Aorta (tissue), 5 donors: ENCODE data around the gene PKD2L1. TPM values are rescaled to one million over a fixed set of nuclear protein-coding genes. Genes with fewer than 3 reads are reported as not detected.

ENCODE experiments used
- ATAC-seq: fragments of 200-7000 bp; cut with Tn5 transposase; one replicate; pipeline ENCODE4 v1.9.1; 2022; ENCODE audit warnings: moderate library complexity; ENCODE audit not compliant: low FRiP score
- DNase-seq, 2 donors: peaks; one replicate each; pipeline ENCODE4 v3.0.0-alpha.2; 2020
- H3K27ac ChIP-seq, 2 donors: one replicate each; pipeline ENCODE4 v1.5.1; 2013; ENCODE audit warnings: low read length in 2 of 2, mild to moderate bottlenecking in 2 of 2, moderate library complexity in 2 of 2, control low read depth in 1 of 2, inconsistent platforms in 1 of 2, low read depth in 1 of 2
- H3K27me3 ChIP-seq, 2 donors: one replicate each; pipeline ENCODE4 v1.6.1; 2013; ENCODE audit warnings: control low read depth in 1 of 2, low read length in 1 of 2, mild to moderate bottlenecking in 1 of 2, moderate library complexity in 1 of 2; ENCODE audit not compliant: insufficient read depth in 2 of 2, control insufficient read depth in 1 of 2
- H3K36me3 ChIP-seq, 2 donors: one replicate each; pipeline ENCODE4 v1.6.1; 2013; ENCODE audit warnings: control low read depth in 1 of 2, low read length in 1 of 2, mild to moderate bottlenecking in 1 of 2; ENCODE audit not compliant: insufficient read depth in 2 of 2, control insufficient read depth in 1 of 2
- H3K4me1 ChIP-seq, 2 donors: one replicate each; pipeline ENCODE4 v1.6.1; 2013; ENCODE audit warnings: low read length in 2 of 2, control low read depth in 1 of 2, mild to moderate bottlenecking in 1 of 2, moderate library complexity in 1 of 2; ENCODE audit not compliant: insufficient read depth in 2 of 2, control insufficient read depth in 1 of 2
- H3K4me3 ChIP-seq, 2 donors: one replicate each; pipeline ENCODE4 v1.5.1; 2013; ENCODE audit warnings: low read length in 2 of 2, control low read depth in 1 of 2, mild to moderate bottlenecking in 1 of 2
- H3K9me3 ChIP-seq: one replicate; pipeline ENCODE4 v1.6.1; 2013; ENCODE audit warnings: mild to moderate bottlenecking, low read length; ENCODE audit not compliant: control insufficient read depth
- WGBS, 2 donors: extraction: QIAGEN DNeasy Blood & Tissue Kit; methylation state at CpG; one replicate each; pipeline ENCODE4 v1.1.7; 2013; 5-methylcytosine and 5-hydroxymethylcytosine counted together
- intact Hi-C, 2 donors: fragments of 100-400 bp; cut with DNase I; formaldehyde crosslinking; loops; one replicate each; pipeline versions ENCODE4 v1.14.2 to v1.15.0; 2022
- polyA plus RNA-seq, 2 donors: library from polyadenylated mRNA; stranded (reverse); fragments of 200-250 nt; gene quantifications; one replicate each; pipeline ENCODE4 v1.2.3, GENCODE V29; 2013
- total RNA-seq, 2 donors: library from RNA; stranded (reverse); fragmentation: NEBNext Ultra II Directional; extraction: Animal tissue kit (Norgen Biotek cat#: 25700); gene quantifications; one replicate each; pipeline ENCODE4 v1.2.1, GENCODE V29; 2021
- donor health status: healthy with polysubstance abuse.
- donor health status: Bipolar disorder and iron deficiency.
- donor health status: DM: no; HTN: no; CAD: no.
- donor health status: DM: no; HTN: no; CAD: no.
- donor health status: DM: yes; HTN: yes; CAD: no.

PKD2L1 gene
- total and polyA plus RNA-seq, 4 donors, result 0.25 to 1.1 (median 0.79) TPM

DNA sequence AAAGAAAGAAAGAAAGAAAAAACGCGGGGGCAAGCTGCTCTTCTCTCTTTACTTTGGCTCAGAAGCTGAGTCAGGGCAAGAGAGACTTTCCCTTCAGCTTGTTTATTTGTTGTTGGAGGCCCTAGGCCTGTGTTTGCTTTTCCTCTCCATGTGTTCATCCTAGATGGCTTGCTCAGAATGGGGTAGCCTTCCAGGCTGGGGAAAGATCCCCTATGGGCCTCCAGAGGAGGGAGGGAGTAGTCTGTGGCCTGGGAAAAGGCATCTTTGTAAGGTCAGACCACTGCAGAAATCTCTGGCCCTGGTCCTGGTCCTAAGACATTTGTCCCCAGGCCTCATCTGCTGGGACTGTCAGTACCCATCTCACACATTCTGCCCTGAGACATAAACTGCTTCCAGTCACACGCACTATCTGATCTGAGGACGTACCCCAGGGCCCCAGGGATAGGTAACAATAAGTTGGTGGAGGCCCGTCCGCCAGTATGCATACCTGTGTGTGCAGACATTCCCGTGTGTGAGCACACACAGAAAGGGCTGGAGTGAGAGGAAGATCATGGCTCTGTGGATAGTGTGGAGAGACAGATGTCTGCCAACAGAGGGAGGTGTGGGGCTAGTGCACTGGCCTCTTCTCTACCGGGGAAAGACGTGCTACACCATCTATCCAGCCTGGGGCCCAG is 12.1 kb upstream of the PKD2L1 start:
- H3K4me3 ChIP-seq, result no peak overlapping the region
- H3K9me3 ChIP-seq, result no peaks in the 10 kb centered on the region
- WGBS, 2 donors, result 60 to 68% methylated on average over 9 of the region's 9 CpGs
- intact Hi-C loops, result loop anchor here in 1 of 2 donors (1.0 to 10.0 kb wide), 2 partner anchors 91 to 193 kb away; partner anchors contain the start of gene HIF1AN
- ATAC-seq (peak; percentile 23), DNase-seq (peak in 1 of 2 donors; percentile 68)
- H3K36me3 ChIP-seq, result no peaks in the 10 kb centered on the region
- H3K27ac ChIP-seq, result no peak overlapping the region
- no peaks in the 10 kb centered on the region for H3K27me3 ChIP-seq
- no peaks in the 10 kb centered on the region for H3K4me1 ChIP-seq

DNA sequence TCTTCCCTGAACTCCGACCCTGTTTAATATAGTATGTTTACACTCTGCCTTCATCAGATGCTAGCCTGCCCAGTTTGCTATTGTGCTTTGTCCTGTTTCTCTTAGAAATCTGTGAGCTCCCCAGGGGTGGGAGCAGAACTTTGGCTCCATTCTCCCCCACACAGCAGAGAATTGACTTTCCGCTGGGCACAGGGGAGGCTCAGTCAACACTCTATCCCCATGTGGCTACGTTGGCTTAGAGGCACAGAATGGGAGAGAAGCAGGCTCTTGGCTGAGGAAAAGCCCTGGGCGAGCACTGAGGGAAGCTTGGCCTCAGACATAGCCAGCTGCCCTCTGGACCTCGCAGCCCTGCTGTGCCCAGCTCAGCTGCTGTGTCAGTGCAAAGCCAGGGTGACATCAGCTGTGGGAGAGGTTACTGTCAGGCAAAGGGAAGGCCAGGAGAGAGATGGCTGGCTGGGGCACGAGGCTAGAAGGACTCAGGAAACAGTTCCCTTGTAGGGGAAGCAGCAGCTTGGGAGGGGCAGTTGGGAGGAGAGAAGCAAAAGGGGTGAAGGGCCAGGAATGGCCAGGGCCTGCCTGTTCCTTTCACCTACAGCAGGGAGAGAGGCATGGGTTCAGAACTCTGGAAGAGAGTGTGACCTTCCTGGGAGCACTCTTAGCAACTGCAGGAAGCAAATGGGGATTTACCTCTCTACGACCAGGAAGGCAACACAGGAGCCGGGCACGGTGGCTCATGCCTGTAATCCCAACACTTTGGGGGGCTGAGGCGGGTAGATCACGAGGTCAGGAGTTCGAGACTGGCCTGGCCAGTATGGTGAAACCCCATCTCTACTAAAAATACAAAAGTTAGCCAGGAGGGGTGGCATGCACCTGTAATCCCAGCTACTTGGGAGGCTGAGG is 11.2 kb upstream of the PKD2L1 start:
- H3K27me3 ChIP-seq, result no peaks in the 10 kb centered on the region
- no peaks in the 10 kb centered on the region for H3K9me3 ChIP-seq
- H3K27ac ChIP-seq, result no peak overlapping the region
- WGBS, 2 donors, result 55 to 58% methylated on average over 12 of the region's 12 CpGs
- intact Hi-C loops, result loop anchor here in 1 of 2 donors (10.0 kb wide), 1 partner anchor 194 kb away; the partner anchor contains the start of gene HIF1AN
- DNase-seq (peak in 1 of 2 donors; percentile 84), ATAC-seq (peak; percentile 54)
- H3K36me3 ChIP-seq, result no peaks in the 10 kb centered on the region
- no peaks in the 10 kb centered on the region for H3K4me1 ChIP-seq
- no peak overlapping the region for H3K4me3 ChIP-seq

DNA sequence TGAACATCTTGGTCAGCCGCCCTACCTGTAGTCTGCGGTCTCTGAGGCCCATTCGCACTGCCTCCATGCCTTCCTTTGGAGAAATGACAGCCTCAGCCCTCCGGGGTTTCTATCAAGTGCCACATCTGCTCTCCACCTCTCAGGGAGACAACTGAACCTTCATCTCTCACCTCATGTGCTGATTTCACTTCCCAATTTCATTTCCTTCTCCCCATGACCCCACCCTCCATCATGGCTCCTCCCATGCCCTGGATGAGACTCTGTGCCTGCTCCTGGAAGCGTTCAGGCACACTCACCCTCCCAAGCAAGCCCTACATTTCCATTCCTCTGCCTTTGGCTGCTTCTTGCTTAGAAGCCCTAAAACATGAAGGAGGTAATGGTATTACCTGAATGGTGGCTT is 9.2 kb upstream of the PKD2L1 start:
- intact Hi-C loops, result loop anchor here in 1 of 2 donors (2.0 kb wide), 2 partner anchors 94 to 178 kb away; no protein-coding TSS in a partner anchor
- ATAC-seq, result no peak
- no peak overlapping the region for H3K4me3 ChIP-seq
- no peaks in the 10 kb centered on the region for H3K36me3 ChIP-seq
- H3K27ac ChIP-seq, result no peak overlapping the region
- H3K27me3 ChIP-seq, result no peaks in the 10 kb centered on the region
- DNase-seq, result no peak
- H3K9me3 ChIP-seq, result no peaks in the 10 kb centered on the region
- H3K4me1 ChIP-seq, result no peaks in the 10 kb centered on the region
- 69 to 78% methylated on average over 5 of the region's 5 CpGs for WGBS, 2 donors

DNA sequence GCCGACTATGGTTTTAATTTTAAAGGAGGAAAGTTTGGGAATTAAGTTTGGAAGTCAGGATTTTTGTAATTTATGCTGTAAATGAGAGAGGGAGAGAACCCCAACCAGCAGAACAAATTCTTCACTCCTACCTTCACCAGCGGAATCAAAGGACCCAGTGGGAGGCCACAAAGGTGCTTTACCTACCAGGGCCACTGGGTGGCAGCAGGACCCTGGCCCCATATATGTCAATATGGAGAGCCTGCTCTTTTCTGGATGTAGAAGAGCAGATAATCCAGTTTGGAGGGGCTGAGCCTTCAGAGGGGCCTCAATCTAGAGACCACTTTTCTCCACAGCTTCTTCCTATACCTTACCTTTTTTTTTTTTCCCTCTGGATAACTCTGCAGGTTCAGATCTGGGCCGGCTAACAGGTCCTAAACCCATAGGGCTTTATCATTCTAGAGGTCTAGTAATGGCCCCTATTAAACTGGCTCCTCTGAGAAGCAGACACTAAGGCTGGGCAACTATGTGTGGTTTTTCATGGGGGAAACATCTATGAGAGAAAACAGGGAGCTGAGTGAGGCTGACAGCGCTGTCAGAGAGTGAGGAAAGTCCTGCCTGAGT is 8.5 kb upstream of the PKD2L1 start:
- peak; percentile 82 to 90 for DNase-seq
- H3K4me1 ChIP-seq, result no peaks in the 10 kb centered on the region
- intact Hi-C loops, result loop anchor here (1.0 to 2.0 kb wide), 3 partner anchors 94 to 178 kb away; no protein-coding TSS in a partner anchor
- no peak overlapping the region for H3K4me3 ChIP-seq
- WGBS, 2 donors, result 50 to 53% methylated on average over 4 of the region's 4 CpGs
- no peaks in the 10 kb centered on the region for H3K9me3 ChIP-seq
- H3K36me3 ChIP-seq, result no peaks in the 10 kb centered on the region
- no peaks in the 10 kb centered on the region for H3K27me3 ChIP-seq
- peak; percentile 89 for ATAC-seq
- no peak overlapping the region for H3K27ac ChIP-seq

DNA sequence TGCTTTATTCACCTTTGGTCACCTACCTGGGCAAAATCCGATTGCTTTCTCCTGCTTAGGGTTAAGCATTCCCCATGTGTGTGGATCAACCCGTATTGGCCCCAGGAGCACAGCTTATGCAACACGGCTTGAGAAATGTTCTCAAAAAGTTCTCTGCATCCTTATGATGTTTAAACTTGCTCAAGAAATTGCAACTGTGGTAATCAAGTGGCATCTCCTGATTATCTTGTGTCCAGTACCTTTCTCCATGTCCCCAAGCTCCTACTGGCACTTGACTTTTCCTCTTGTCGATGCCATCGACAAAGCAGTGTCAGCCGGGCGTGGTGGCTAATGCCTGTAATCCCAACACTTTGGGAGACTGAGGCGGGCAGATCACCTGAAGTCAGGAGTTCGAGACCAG is 4.7 kb upstream of the PKD2L1 start:
- H3K27me3 ChIP-seq, result no peaks in the 10 kb centered on the region
- intact Hi-C loops, result no loop called here
- WGBS, 2 donors, result 81 to 82% methylated on average over 9 of the region's 9 CpGs

DNA sequence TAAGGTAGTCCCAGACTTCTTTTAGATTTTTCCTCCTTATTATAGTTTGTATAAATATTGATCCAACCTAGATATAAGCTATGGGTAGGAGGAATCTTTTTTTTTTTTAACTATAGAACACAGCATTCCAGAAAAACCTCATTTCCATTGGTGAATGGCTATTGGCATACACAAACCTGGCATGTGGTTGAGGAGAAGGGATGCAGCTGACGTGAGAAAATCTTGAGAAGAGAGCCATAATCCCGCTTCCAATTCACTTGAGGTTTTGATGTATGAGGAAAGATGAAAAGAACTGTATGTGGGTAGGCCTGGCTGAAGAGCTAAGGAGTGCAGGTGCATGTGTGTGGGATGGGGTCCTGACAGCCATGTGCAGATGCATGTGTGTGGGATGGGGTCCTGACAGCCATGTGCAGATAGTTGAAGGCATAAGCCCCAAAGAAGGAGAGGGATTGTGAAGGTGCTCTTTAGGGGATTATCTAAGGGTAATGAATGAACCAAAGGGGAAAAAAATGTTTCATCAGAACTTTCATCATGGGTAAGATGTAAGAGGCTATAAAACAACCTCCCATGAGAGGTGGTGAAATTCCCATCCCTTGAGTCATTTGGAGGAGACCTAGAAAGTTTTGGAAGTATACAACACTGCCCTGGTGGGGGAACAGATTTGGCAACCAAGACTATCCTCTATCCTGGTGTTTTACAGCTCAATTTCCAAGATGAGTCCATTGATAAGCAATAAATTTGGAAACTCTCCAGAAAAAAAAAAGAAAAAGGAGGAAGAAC is 3.8 kb upstream of the PKD2L1 start:
- Histone ChIP-seq H3K4me1 (no peaks in the 10 kb centered on the region), H3K9me3 (no peaks in the 10 kb centered on the region), H3K27ac (no peak overlapping the region), H3K4me3 (no peak overlapping the region), H3K27me3 (no peaks in the 10 kb centered on the region), H3K36me3 (no peaks in the 10 kb centered on the region)
- WGBS, 2 donors, result 73 to 82% methylated on average over 2 of the region's 2 CpGs
- DNase-seq, result no peak
- ATAC-seq, result no peak
- intact Hi-C loops, result no loop called here

More for the DNA sequence above, 4.7 kb upstream of the PKD2L1 start:
- no peak overlapping the region for H3K4me3 ChIP-seq
- ATAC-seq (no peak), DNase-seq (no peak)
- no peaks in the 10 kb centered on the region for H3K9me3 ChIP-seq
- no peak overlapping the region for H3K27ac ChIP-seq
- H3K36me3 ChIP-seq, result no peaks in the 10 kb centered on the region
- no peaks in the 10 kb centered on the region for H3K4me1 ChIP-seq

DNA sequence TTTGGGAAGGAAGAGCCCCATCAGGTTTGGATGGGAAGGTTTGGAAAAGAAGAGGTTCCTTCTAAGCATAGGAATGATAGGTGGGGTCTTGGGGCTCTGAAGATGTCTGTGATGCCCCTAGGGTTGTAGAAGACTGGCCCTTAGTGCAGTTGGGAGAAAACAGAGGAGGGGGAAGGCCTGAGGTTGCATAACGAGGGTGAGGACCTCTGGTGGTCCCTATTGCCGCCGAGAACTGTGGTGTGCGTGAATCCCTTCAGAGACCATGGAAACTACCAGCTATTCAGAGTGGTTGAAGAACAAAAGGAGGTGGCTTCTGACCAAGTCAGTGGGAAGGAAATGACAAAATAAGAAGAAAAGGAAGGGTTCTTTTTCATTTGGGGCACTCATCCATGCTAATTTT is 3.1 kb upstream of the PKD2L1 start:
- no peak overlapping the region for H3K27ac ChIP-seq
- H3K36me3 ChIP-seq, result no peaks in the 10 kb centered on the region
- ATAC-seq (no peak), DNase-seq (no peak)
- no peaks in the 10 kb centered on the region for H3K27me3 ChIP-seq
- intact Hi-C loops, result no loop called here
- 53 to 57% methylated on average over 4 of the region's 4 CpGs for WGBS, 2 donors
- no peaks in the 10 kb centered on the region for H3K4me1 ChIP-seq
- H3K9me3 ChIP-seq, result no peaks in the 10 kb centered on the region
- H3K4me3 ChIP-seq, result no peak overlapping the region

DNA sequence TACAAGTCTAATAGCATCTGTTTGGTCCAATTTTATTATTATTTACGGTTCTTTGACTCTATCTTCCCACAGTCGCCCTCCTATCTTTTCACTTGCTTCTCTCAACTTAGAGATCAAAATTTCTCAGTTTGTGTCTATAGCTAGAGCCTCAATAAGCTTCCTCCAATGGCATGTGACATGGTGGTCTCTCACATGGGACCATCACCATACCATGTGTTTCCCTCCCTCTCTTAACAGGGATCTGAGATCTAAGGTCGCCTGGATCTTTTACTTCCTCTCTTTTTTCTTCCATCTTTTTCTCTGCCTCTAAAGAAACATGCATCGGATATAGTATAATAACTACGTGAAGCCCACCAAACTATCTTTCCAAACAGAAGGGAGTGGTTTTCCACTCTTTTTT is 1.8 kb downstream of the PKD2L1 start:
- DNase-seq, result no peak
- H3K4me1 ChIP-seq, result no peaks in the 10 kb centered on the region
- no peak for ATAC-seq
- H3K36me3 ChIP-seq, result no peaks in the 10 kb centered on the region
- WGBS, 2 donors, result 58 to 59% methylated on average over 5 of the region's 5 CpGs
- H3K27me3 ChIP-seq, result peaks cover 0 to 2% of the 10 kb centered on the region in 2 donors
- no peaks in the 10 kb centered on the region for H3K9me3 ChIP-seq
- H3K4me3 ChIP-seq, result no peak overlapping the region
- intact Hi-C loops, result no loop called here
- H3K27ac ChIP-seq, result no peak overlapping the region
